H1 (cell line): ENCODE data around the gene TP53BP1. TPM values are rescaled to one million over a fixed set of nuclear protein-coding genes. Genes with fewer than 3 reads are reported as not detected.

Source experiments
- CTCF ChIA-PET: fragments of 300-600 bp; sonication (Branson Sonifier 250); formaldehyde crosslinking; loops from one replicate; lab custom pipeline; 2021; ENCODE audit not compliant: partially characterized antibody; lab: Charles Lee
- POLR2A ChIA-PET: fragments of 300-600 bp; sonication (Branson Sonifier 250); formaldehyde crosslinking; loops from one replicate; lab custom pipeline; 2021; ENCODE audit warnings: inconsistent platforms; ENCODE audit not compliant: partially characterized antibody; lab: Charles Lee
- DNase-seq, 2 experiments: peaks; one replicate each; pipeline versions ENCODE4 v3.0.0 to v3.0.0-alpha.2; 2010 to 2022; ENCODE audit warnings: low spot score in 2 of 2, low read depth in 1 of 2, mixed read lengths in 1 of 2
- FAIRE-seq: peaks from 2 replicates; lab custom pipeline; 2011; peaks lifted over from hg19 to GRCh38; lab: Jason Lieb, UNC
- H2AFZ ChIP-seq: 2 replicates; pipeline ENCODE4 v1.8.1; 2012; ENCODE audit warnings: low read length, inconsistent platforms
- H2AK5ac ChIP-seq: 2 replicates; pipeline ENCODE4 v1.6.1; 2013; ENCODE audit warnings: low read depth, low read length
- H2BK120ac ChIP-seq: replicated peaks from 2 replicates; pipeline ENCODE3; 2013; ENCODE audit warnings: low read depth, low read length, inconsistent platforms
- H2BK12ac ChIP-seq: 2 replicates; pipeline ENCODE4 v1.6.1; 2013; ENCODE audit warnings: low read depth, low read length
- H2BK15ac ChIP-seq: 2 replicates; pipeline ENCODE4 v1.6.1; 2013; ENCODE audit warnings: low read length
- H2BK20ac ChIP-seq: 2 replicates; pipeline ENCODE4 v1.6.1; 2013; ENCODE audit warnings: low read length
- H2BK5ac ChIP-seq: 2 replicates; pipeline ENCODE4 v1.6.1; 2013; ENCODE audit warnings: low read depth, low read length
- H3K14ac ChIP-seq: 2 replicates; pipeline ENCODE4 v1.6.1; 2013; ENCODE audit warnings: inconsistent platforms; ENCODE audit not compliant: insufficient read length
- H3K18ac ChIP-seq: 2 replicates; pipeline ENCODE4 v1.6.1; 2013; ENCODE audit warnings: low read length; ENCODE audit errors: extremely low read depth
- H3K23ac ChIP-seq: 2 replicates; pipeline ENCODE4 v1.6.1; 2013; ENCODE audit warnings: inconsistent platforms; ENCODE audit not compliant: insufficient read length
- H3K23me2 ChIP-seq: 2 replicates; pipeline ENCODE4 v1.6.1; 2013; ENCODE audit warnings: low read depth, low read length
- H3K27ac ChIP-seq: 2 replicates; pipeline ENCODE4 v1.6.1; 2011; ENCODE audit warnings: low read depth, low read length, inconsistent platforms
- H3K27me3 ChIP-seq, 4 experiments: replicated peaks in 1 of 4; 1 replicate in 1 of 4; 2 replicates in 3 of 4; pipeline versions ENCODE4 v1.6.1 to v1.8.1; 2011 to 2013; ENCODE audit warnings: low read length in 3 of 4, mild to moderate bottlenecking in 3 of 4, inconsistent platforms in 2 of 4, mixed read lengths in 2 of 4, moderate library complexity in 1 of 4; ENCODE audit not compliant: control insufficient read depth in 3 of 4, insufficient read depth in 3 of 4; ENCODE audit errors: extremely low read depth in 1 of 4
- H3K36me3 ChIP-seq, 4 experiments: 2 replicates each; pipeline versions ENCODE4 v1.6.1 to v1.8.1; 2011 to 2013; ENCODE audit warnings: mild to moderate bottlenecking in 4 of 4, low read length in 3 of 4, moderate library complexity in 2 of 4, control low read depth in 1 of 4, inconsistent platforms in 1 of 4; ENCODE audit not compliant: insufficient read depth in 4 of 4, control insufficient read depth in 2 of 4
- H3K4ac ChIP-seq: replicated peaks from 2 replicates; pipeline ENCODE3; 2013; ENCODE audit warnings: low read length, low read depth, mixed read lengths, inconsistent platforms; ENCODE audit not compliant: insufficient read length
- H3K4me1 ChIP-seq, 4 experiments: replicated peaks in 1 of 4; 1 replicate in 1 of 4; 2 replicates in 3 of 4; pipeline versions ENCODE4 v1.6.1 to v1.8.1; 2011 to 2013; ENCODE audit warnings: low read length in 3 of 4, inconsistent platforms in 2 of 4, mixed read lengths in 1 of 4; ENCODE audit not compliant: insufficient read depth in 4 of 4, control insufficient read depth in 3 of 4
- H3K4me2 ChIP-seq, 2 experiments: 2 replicates each; pipeline versions ENCODE4 v1.6.1 to v1.8.1; 2011 to 2013; ENCODE audit warnings: low read depth in 2 of 2, low read length in 2 of 2, control low read depth in 1 of 2, inconsistent platforms in 1 of 2, mild to moderate bottlenecking in 1 of 2; ENCODE audit not compliant: insufficient read depth in 1 of 2
- H3K4me3 ChIP-seq, 4 experiments: fragments of 200-600, 300-600 bp in 1 of 4; sonication (generic), shearing (Covaris generic), sonication (Bioruptor Twin) in 1 of 4; 2 replicates each; pipeline versions ENCODE4 v1.5.1 to v1.8.1; 2011 to 2016; ENCODE audit warnings: low read length in 4 of 4, low read depth in 3 of 4, control low read depth in 2 of 4, inconsistent platforms in 2 of 4, mild to moderate bottlenecking in 2 of 4, mixed read lengths in 1 of 4, moderate library complexity in 1 of 4; ENCODE audit not compliant: insufficient read depth in 2 of 4; ENCODE audit errors: extremely low read depth in 1 of 4
- H3K56ac ChIP-seq: replicated peaks from 2 replicates; pipeline ENCODE3; 2013; ENCODE audit warnings: low read depth, mild to moderate bottlenecking, mixed read lengths, low read length, inconsistent platforms; ENCODE audit not compliant: insufficient read length
- H3K79me1 ChIP-seq: 2 replicates; pipeline ENCODE4 v1.6.1; 2013; ENCODE audit warnings: low read depth, low read length, control low read depth
- H3K79me2 ChIP-seq, 2 experiments: 2 replicates each; pipeline versions ENCODE4 v1.6.1 to v1.8.1; 2012 to 2013; ENCODE audit warnings: low read length in 2 of 2, mild to moderate bottlenecking in 2 of 2, inconsistent platforms in 1 of 2; ENCODE audit not compliant: insufficient read depth in 2 of 2, control insufficient read depth in 1 of 2
- H3K9ac ChIP-seq, 4 experiments: replicated peaks in 1 of 4; 1 replicate in 1 of 4; 2 replicates in 3 of 4; pipeline versions ENCODE4 v1.6.1 to v1.8.1; 2011 to 2013; ENCODE audit warnings: low read depth in 3 of 4, low read length in 3 of 4, control low read depth in 2 of 4, mild to moderate bottlenecking in 2 of 4, moderate library complexity in 2 of 4, inconsistent platforms in 1 of 4; ENCODE audit errors: extremely low read depth in 1 of 4
- H3K9me3 ChIP-seq, 2 experiments: 2 replicates each; pipeline versions ENCODE4 v1.6.1 to v1.8.1; 2012 to 2013; ENCODE audit warnings: mild to moderate bottlenecking in 2 of 2, moderate library complexity in 2 of 2, control low read depth in 1 of 2, inconsistent platforms in 1 of 2, low read depth in 1 of 2, low read length in 1 of 2, mixed read lengths in 1 of 2; ENCODE audit not compliant: insufficient read depth in 2 of 2
- H4K20me1 ChIP-seq, 2 experiments: replicated peaks in 1 of 2; 2 replicates each; pipeline versions ENCODE3 to v1.8.1; 2011 to 2013; ENCODE audit warnings: inconsistent platforms in 2 of 2, low read length in 2 of 2, mild to moderate bottlenecking in 1 of 2; ENCODE audit not compliant: insufficient read depth in 2 of 2, control insufficient read depth in 1 of 2
- H4K5ac ChIP-seq: 2 replicates; pipeline ENCODE4 v1.6.1; 2013; ENCODE audit warnings: low read length, low read depth, mixed read lengths, inconsistent platforms; ENCODE audit not compliant: insufficient read length
- H4K8ac ChIP-seq: 2 replicates; pipeline ENCODE4 v1.8.0; 2013; ENCODE audit warnings: mild to moderate bottlenecking, moderate library complexity, low read length, inconsistent platforms; ENCODE audit not compliant: insufficient read depth; ENCODE audit errors: extremely low read depth
- H4K91ac ChIP-seq: replicated peaks from 2 replicates; pipeline ENCODE3; 2013; ENCODE audit warnings: low read length, mixed read lengths, inconsistent platforms; ENCODE audit not compliant: insufficient read length
- BACH1 ChIP-seq: IDR thresholded peaks from 2 replicates; pipeline ENCODE4 v1.6.1; 2012; ENCODE audit warnings: low read length, improper control_type of control experiment
- CEBPB ChIP-seq: IDR thresholded peaks from 2 replicates; pipeline ENCODE4 v1.6.1; 2012; ENCODE audit warnings: low read depth, low read length
- CHD2 ChIP-seq: IDR thresholded peaks from 2 replicates; pipeline ENCODE4 v1.6.1; 2012; ENCODE audit warnings: low read length, improper control_type of control experiment
- CTBP2 ChIP-seq: IDR thresholded peaks from 2 replicates; pipeline ENCODE4 v1.7.0; 2011; ENCODE audit warnings: borderline replicate concordance, mild to moderate bottlenecking, moderate library complexity, mixed read lengths, low read length; ENCODE audit not compliant: insufficient read depth, insufficient read length
- GABPA ChIP-seq: IDR thresholded peaks from 2 replicates; pipeline ENCODE4 v1.6.1; 2011; ENCODE audit warnings: mild to moderate bottlenecking, low read length, moderate library complexity, borderline replicate concordance; ENCODE audit not compliant: insufficient read depth
- RBBP5 ChIP-seq: IDR thresholded peaks from 2 replicates; pipeline ENCODE4 v1.7.1; 2012; ENCODE audit warnings: low read depth, mild to moderate bottlenecking, inconsistent platforms, low read length, moderate library complexity, borderline replicate concordance
- RXRA ChIP-seq: IDR thresholded peaks from 2 replicates; pipeline ENCODE4 v1.6.1; 2011; ENCODE audit warnings: low read depth, mild to moderate bottlenecking, low read length, moderate library complexity; ENCODE audit not compliant: insufficient read depth
- SAP30 ChIP-seq: fragments of 300-600 bp; sonication (generic); IDR thresholded peaks from 2 replicates; pipeline ENCODE4 v1.7.1; 2012; ENCODE audit warnings: low read length, moderate library complexity, mild to moderate bottlenecking, inconsistent platforms; ENCODE audit not compliant: insufficient read depth, insufficient replicate concordance
- TAF7 ChIP-seq: optimal IDR thresholded peaks from 2 replicates; pipeline ENCODE3; 2011; ENCODE audit warnings: low read depth, mild to moderate bottlenecking, inconsistent platforms, low read length, moderate library complexity, borderline replicate concordance
- TBP ChIP-seq: IDR thresholded peaks from 2 replicates; pipeline ENCODE4 v1.6.1; 2011; ENCODE audit warnings: low read depth, low read length, improper control_type of control experiment
- YY1 ChIP-seq: IDR thresholded peaks from 2 replicates; pipeline ENCODE4 v1.6.1; 2011; ENCODE audit warnings: low read depth, mild to moderate bottlenecking, low read length
- WGBS, 2 experiments: shearing (Covaris generic) in 1 of 2; methylation state at CpG; one replicate each; pipeline versions ENCODE4 v1.1.6 to v1.1.7; 2013 to 2015; ENCODE audit warnings: low lambda C conversion rate in 2 of 2, mixed read lengths in 2 of 2, inconsistent platforms in 1 of 2, low coverage in 1 of 2, missing lambda C conversion rate in 1 of 2; ENCODE audit not compliant: insufficient replicate concordance in 2 of 2, insufficient coverage in 1 of 2, insufficient read length in 1 of 2; ENCODE audit errors: extremely low coverage in 1 of 2, missing lambda C conversion rate in 1 of 2; 5-methylcytosine and 5-hydroxymethylcytosine counted together
- polyA plus RNA-seq, 7 experiments: library from polyadenylated mRNA; depleted of rRNA in 3 of 7; stranded (reverse) in 5 of 7; unstranded in 2 of 7; fragments of >200 nt in 5 of 7; fragments of 200-250 nt in 2 of 7; gene quantifications; 1 replicate in 5 of 7; 2 replicates in 1 of 7; 4 replicates in 1 of 7; pipeline versions ENCODE4 v1.2.1 to v1.2.3, GENCODE V29; 2011 to 2013; ENCODE audit warnings: missing spikeins in 2 of 7, mixed read lengths in 2 of 7
- total RNA-seq: library from RNA; stranded (reverse); fragmentation: NEBNext Ultra II Directional; extraction: Animal tissue kit (Norgen Biotek cat#: 25700); gene quantifications from 2 replicates; pipeline ENCODE4 v1.2.1, GENCODE V29; 2021

TP53BP1 gene
- total and polyA plus RNA-seq, 2 of the 8 experiments (the other 6 are each of a cell fraction or from before 2014, with no cell fraction given) = 34.1 to 63.6 TPM

DNA sequence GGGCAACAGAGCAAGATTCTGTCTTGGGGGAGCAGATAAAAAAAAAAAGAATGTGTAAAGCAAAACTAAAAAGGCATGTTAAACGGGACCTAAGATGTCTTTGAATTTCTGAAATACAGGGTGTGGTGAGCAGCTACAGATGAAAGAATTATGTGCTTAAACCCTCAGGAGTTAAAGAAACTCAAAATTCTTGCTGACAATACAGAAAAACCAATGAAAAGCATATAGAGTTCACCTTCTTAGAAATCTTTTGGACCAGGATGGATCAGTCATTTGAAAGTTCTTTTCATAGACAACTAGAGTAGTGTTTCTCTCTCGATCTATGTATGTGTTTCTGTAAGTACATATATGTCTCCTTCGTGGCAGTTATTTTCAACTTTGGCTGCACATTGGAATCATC, 90.7 kb downstream of the TP53BP1 start:
- 93% methylated on average over 3 of the region's 3 CpGs; no CpG with 5 or more reads in 1 of the 2 experiments for WGBS, 2 experiments
- DNase-seq = no peak
- FAIRE-seq = no peak
- H4K8ac ChIP-seq = no peak overlapping the region
- no peak overlapping the region for H2BK120ac ChIP-seq
- no peak overlapping the region for H2BK15ac ChIP-seq
- no peaks in the 10 kb centered on the region for H3K27me3 ChIP-seq
- no peaks in the 10 kb centered on the region for H3K79me1 ChIP-seq
- no peak overlapping the region for H2AK5ac ChIP-seq
- no peaks in the 10 kb centered on the region for H3K79me2 ChIP-seq
- H3K23ac ChIP-seq = no peak overlapping the region
- H3K18ac ChIP-seq = no peak overlapping the region
- no peak overlapping the region for H3K4me3 ChIP-seq
- no peaks in the 10 kb centered on the region for H3K4me1 ChIP-seq
- peaks cover 3 to 4% of the 10 kb centered on the region in 2 experiments for H4K20me1 ChIP-seq
- ChIA-PET CTCF (interaction anchor here (1.5 kb wide), 1 partner anchor 26 kb away, joined by 6 read pairs; no protein-coding TSS in a partner anchor), POLR2A (interaction anchor here (1.1 kb wide), 1 partner anchor 15 kb away, joined by 4 read pairs; no protein-coding TSS in a partner anchor)
- no peak overlapping the region for H3K56ac ChIP-seq
- H4K91ac ChIP-seq = no peak overlapping the region
- TF ChIP-seq RXRA (no peak), CEBPB (no peak), RBBP5 (no peak), BACH1 (no peak), TAF7 (no peak), CHD2 (no peak), YY1 (no peak), TBP (no peak), GABPA (no peak), SAP30 (no peak), CTBP2 (no peak)
- H3K4me2 ChIP-seq = no peak overlapping the region
- H2BK12ac ChIP-seq = no peak overlapping the region
- H3K14ac ChIP-seq = no peak overlapping the region
- H4K5ac ChIP-seq = no peak overlapping the region
- H2AFZ ChIP-seq = no peak overlapping the region
- no peaks in the 10 kb centered on the region for H3K9me3 ChIP-seq
- H3K9ac ChIP-seq = no peak overlapping the region
- H2BK5ac ChIP-seq = no peak overlapping the region
- no peak overlapping the region for H2BK20ac ChIP-seq
- peaks cover 16 to 82% (median 54%) of the 10 kb centered on the region in 4 experiments for H3K36me3 ChIP-seq
- no peak overlapping the region for H3K4ac ChIP-seq
- no peaks in the 10 kb centered on the region for H3K23me2 ChIP-seq
- no peak overlapping the region for H3K27ac ChIP-seq
